Measurements from ENCODE around the gene SVOP. TPM values are rescaled to one million over a fixed set of nuclear protein-coding genes. Genes with fewer than 3 reads are reported as not detected.
A peak's percentile ranks its signal among the peaks of the same experiment; 100 is the strongest.

Gene SVOP
- total RNA-seq, 4 donors from 2014 or later: not detected

GRCh38 chr12:108911915-108912314, 109.0 kb downstream of the SVOP start:
- 50 to 55% methylated on average over 6 of the region's 6 CpGs for WGBS, 2 donors

GRCh38 chr12:108910336-108910735, 110.5 kb downstream of the SVOP start:
- TF ChIP-seq POLR2A (IDR thresholded peaks at IDR 0.05) (no peak), CTCF (IDR thresholded peaks at IDR 0.05) (no peak)
- 83 to 84% methylated on average over 5 of the region's 5 CpGs for WGBS, 2 donors
- no peak overlapping the region for H3K4me3 ChIP-seq (ENCODE audit: low read depth, poor library complexity, severe bottlenecking)
- DNase-seq (ENCODE audit: low spot score in 2 of 2): no peak
- intact Hi-C loops (cut with DNase I; ENCODE audit: low total_unique reads): no loop called here

More at GRCh38 chr12:108911915-108912314, 109.0 kb downstream of the SVOP start:
- DNase-seq (ENCODE audit: low spot score in 2 of 2): no peak
- intact Hi-C loops (cut with DNase I; ENCODE audit: low total_unique reads): no loop called here
- TF ChIP-seq CTCF (IDR thresholded peaks at IDR 0.05) (no peak), POLR2A (IDR thresholded peaks at IDR 0.05) (no peak)
- no peak overlapping the region for H3K4me3 ChIP-seq (ENCODE audit: low read depth, poor library complexity, severe bottlenecking)

- intact Hi-C loops (cut with DNase I; ENCODE audit: low total_unique reads): no loop called here
- WGBS, 2 donors: 22% methylated on average over 2 of the region's 2 CpGs
- no peak overlapping the region for H3K4me3 ChIP-seq (ENCODE audit: low read depth, poor library complexity, severe bottlenecking)
- peak in 1 of 2 donors; percentile 21 for DNase-seq (ENCODE audit: low spot score in 2 of 2)
- no peak for TF ChIP-seq POLR2A (IDR thresholded peaks at IDR 0.05)
Observed at GRCh38 chr12:108907839-108908351, 113.0 kb downstream of the SVOP start.

GRCh38 chr12:108906971-108907370, 113.9 kb downstream of the SVOP start:
- H3K4me3 ChIP-seq (ENCODE audit: low read depth, poor library complexity, severe bottlenecking): no peak overlapping the region
- TF ChIP-seq POLR2A (IDR thresholded peaks at IDR 0.05) (no peak), CTCF (IDR thresholded peaks at IDR 0.05) (no peak)
- no peak for DNase-seq (ENCODE audit: low spot score in 2 of 2)
- 84 to 91% methylated on average over 2 of the region's 2 CpGs for WGBS, 2 donors
- intact Hi-C loops (cut with DNase I; ENCODE audit: low total_unique reads): no loop called here

- WGBS, 2 donors: 79 to 80% methylated on average over 5 of the region's 5 CpGs
- no peak overlapping the region for H3K4me3 ChIP-seq (ENCODE audit: low read depth, poor library complexity, severe bottlenecking)
- TF ChIP-seq POLR2A (IDR thresholded peaks at IDR 0.05) (no peak), CTCF (IDR thresholded peaks at IDR 0.05) (no peak)
- DNase-seq (ENCODE audit: low spot score in 2 of 2): no peak
- intact Hi-C loops (cut with DNase I; ENCODE audit: low total_unique reads): no loop called here
Observed at GRCh38 chr12:108905725-108906124, 115.1 kb downstream of the SVOP start.

- TF ChIP-seq POLR2A (IDR thresholded peaks at IDR 0.05): no peak
- TF ChIP-seq CTCF (IDR thresholded peaks at IDR 0.05): no peak
- 86% methylated on average over 5 of the region's 5 CpGs for WGBS, 2 donors
- DNase-seq (ENCODE audit: low spot score in 2 of 2): no peak
- no peak overlapping the region for H3K4me3 ChIP-seq (ENCODE audit: low read depth, poor library complexity, severe bottlenecking)
- intact Hi-C loops (cut with DNase I; ENCODE audit: low total_unique reads): no loop called here
Observed at GRCh38 chr12:108899145-108899544, 121.7 kb downstream of the SVOP start.

All from lower leg skin (tissue), 4 donors.